NOMO-1 (cell line): Measurements from ENCODE around the gene TSC22D4.
"Not testable (repeated sequence)": the region's sequence is repeated elsewhere in the genome, so short reads cannot be mapped to it uniquely, and the experiment has no call there.

Experiments used
- DNase-seq, 2 experiments: peaks; one replicate each; lab custom pipeline; 2025; ENCODE audit not compliant: unreplicated experiment in 2 of 2; lab: John Stamatoyannopoulos, UW

Gene TSC22D4

DNA sequence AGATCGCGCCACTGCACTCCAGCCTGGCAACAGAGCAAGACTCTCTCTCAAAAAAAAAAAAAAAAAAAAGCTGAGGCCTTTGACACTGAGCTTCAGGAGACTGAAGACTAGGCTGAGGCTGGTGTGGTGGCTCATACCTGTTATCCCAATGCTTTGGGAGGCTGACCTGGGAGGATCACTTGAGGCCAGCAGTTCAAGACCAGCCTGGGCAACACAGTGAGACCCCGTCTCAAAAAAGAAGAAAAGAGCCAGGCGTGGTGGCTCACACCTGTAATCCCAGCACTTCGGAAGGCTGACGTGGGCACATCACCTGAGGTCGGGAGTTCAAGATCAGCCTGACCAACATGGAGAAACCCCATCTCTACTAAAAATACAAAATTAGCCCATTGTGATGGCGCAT is 31.7 kb downstream of the TSC22D4 start:
- DNase-seq, result not testable (repeated sequence)

DNA sequence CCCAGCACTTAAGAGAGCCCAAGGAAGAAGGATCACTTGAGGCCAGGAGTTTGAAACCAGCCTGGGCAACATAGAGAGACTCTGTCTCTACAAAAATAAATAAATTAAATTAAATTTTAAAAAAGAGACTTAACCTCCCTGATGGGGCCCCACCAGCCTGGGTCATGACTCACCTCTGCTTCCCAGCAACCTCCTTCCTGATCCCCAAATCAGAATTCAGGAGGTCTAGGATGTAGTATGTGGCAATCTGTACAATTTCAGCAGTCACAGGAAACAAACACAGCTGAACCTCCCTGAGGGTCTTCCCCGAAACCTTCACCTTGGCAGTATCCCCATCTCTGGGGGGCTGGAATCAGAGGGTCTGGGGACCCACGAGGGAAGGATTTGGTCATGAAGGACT is 33.0 kb downstream of the TSC22D4 start:
- DNase-seq, result no peak

DNA sequence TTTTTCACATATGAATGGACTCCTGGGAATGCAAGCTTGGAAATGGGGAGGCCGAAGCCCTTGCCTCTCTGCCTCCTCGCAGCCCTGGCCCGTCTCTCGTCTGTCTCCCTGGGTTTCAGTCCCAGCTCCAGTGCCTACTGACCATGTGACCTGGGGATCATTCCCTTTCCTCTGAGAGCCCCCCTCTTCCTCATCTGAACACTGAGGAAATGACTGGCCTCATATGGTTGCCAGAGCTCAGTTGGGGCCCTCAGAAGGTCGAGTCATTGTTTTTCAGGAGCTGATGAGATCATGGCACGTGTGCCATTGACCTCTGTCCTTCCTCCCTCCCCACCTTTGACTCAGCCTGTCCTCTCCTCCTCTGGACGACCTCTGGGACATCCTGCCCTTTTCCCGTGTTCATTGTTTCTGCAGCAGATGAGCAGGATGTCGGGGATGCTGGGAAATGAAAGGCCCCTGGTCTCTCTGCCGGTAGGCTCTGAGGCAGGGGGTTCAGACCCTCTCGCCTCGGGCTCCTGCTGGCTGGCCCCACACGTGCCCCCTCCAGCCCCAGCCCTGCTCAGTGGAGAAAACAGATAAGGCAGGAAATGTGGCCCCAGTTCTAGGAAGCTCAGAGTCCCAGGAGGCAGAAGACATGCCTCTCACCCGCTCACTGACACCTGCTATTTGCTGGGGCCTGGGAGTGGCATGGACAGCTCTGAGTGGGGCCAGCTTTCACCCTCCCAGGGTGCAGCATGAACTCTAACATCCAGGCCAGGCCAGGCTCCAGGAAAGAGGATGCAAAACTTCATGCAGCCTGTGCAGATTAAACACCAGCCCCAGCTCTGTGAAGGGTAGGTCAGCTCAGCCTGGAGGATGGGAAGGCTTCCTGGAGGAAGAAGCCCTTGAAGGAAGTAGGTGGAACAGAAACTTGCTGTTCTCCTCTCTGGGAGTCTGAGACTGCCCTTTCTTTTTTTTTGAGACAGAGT is 34.4 kb downstream of the TSC22D4 start:
- peak; percentile 24 to 51 for DNase-seq

DNA sequence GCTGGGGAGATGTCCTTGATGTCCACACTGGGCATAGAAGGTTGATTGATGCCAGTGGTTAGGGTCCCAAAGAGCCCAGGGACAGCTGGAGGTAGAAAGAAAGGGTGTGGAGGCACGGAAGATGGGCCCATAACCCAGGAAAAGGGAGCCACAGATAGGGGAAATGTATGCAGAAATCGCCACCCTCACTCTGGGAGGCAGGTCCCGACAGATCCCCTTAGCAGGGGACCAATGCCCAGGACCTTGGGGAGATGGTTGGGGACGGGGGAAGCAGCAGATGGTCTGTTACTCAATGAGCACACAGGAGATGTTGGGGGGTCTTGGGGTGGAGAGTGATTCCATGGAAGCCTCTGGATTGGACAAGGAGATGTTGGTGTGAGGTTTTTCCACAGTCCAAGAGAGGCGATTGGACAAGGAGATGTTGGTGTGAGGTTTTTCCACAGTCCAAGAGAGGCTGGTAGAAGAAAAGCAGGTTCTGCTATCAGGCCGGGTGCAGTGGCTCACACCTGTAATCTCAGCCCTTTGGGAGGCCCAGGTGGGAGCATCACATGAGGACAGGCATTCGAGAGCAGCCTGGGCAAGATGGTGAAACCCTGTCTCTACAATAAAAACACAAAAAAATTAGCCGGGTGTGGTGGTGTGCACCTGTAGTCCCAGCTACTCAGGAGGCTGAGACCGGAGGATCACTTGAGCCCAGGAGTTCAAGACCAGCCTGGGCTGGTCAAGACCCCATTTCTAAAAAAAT is 35.7 kb downstream of the TSC22D4 start:
- DNase-seq, result no peak

- no peak for DNase-seq
These were observed 37.1 kb downstream of the TSC22D4 start for GRCh38 chr7:100441641-100442535.

GRCh38 chr7:100439244-100439643 is 39.8 kb downstream of the TSC22D4 start:
- DNase-seq, result not testable (repeated sequence)

DNA sequence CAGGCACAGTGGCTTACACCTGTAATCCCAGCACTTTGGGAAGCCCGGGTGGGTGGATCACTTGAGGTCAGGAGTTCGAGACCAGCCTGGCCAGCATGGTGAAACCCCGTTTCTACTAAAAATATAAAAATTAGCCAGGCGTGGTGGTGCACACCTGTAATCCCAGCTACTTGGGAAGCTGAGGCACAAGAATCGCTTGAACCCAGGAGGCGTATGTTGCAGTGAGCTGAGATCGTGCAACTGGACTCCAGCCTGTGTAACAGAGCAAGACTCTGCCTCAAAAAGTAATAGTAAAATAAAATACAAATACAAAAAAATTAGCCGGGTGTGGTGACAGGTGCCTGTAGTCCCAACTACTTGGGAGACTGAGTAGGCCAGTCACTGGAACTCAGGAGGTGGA is 40.3 kb downstream of the TSC22D4 start:
- DNase-seq, result not testable (repeated sequence)

GRCh38 chr7:100438172-100438571 is 40.8 kb downstream of the TSC22D4 start:
- DNase-seq, result no peak

DNA sequence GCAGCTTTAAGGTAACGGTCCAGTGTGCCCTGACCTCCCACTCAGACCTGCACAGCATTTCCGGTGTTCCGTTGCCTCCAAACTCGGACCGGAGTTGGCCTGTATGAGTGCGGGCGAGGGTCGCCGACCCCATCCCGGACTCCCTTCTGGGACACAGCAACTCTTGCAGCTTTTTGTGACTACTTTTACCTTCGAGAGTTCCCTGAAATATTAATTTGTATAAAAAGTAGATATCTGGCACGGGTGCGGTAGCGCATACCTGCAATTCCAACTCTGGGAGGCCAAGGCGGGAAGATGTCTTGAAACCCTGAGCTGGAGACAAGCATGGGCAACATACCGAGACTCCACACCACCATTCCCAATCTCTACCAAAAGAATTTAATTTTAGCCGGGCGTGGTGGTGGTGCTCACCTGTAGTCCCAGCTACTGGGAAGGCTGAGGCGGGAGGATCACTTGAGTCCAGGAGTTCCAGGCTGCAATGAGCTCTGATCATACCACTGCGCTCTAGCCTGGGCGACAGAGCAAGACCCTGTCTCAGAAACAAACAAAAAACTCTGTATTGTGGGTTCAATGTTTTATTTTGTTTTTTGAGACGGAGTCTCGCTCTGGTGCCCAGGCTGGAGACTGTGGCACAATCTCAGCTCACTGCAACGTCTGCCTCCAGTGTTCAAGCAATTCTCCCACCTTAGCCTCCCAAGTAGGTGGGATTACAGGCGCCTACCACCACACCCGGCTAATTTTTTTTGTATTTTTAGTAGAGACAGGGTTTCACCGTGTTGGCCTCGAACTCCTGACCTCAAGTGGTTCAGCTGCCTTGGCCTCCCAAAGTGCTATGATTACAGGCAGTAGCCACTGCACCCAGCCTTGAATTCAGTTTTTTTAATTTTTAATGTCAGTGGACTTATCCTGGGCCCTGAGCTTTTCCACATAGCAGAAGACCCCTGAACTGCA is 41.6 kb downstream of the TSC22D4 start:
- no peak for DNase-seq

GRCh38 chr7:100435401-100436304 is 43.4 kb downstream of the TSC22D4 start:
- peak; percentile 46 to 51 for DNase-seq

DNA sequence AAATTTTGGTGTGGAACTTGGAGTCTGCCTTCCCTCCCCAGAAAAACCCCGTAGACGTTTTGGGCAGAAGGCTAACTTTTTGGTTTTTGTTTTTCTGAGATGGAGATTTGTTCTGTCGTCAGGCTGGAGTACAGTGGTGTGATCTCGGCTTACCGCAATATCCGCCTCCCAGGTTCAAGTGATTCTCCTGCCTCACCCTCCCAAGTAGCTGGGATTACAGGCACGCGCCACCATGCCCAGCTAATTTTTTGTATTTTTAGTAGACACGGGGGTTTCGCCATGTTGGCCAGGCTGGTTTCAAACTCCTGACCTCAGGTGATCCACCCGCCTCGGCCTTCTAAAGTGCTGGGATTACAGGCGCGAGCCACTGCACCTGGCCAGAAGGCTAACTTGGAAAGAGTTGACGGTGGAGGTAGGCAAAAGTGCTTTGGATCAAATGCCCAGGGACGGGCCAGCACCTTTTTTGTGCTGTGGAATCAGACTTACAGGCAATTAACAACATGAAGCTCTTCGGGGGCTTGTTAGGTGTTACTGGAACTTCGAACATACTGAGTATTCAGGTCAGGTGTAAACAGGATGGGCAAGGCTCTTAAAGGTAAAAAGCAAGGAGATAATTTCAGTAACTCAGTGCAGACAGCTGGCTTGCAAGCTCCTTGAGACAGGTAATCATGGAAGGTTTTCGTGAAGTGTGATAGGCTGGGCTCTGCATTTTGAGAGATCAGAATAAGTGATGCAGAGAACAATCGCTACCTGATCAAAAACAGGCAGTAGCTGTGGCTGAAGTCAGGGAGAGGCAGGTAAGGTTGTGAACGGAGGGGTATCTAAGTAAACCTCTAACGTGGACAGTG is 44.5 kb downstream of the TSC22D4 start:
- DNase-seq, result no peak

- DNase-seq, result no peak
These were observed 45.3 kb downstream of the TSC22D4 start for GRCh38 chr7:100433592-100434296.

- no peak for DNase-seq
These were observed 45.8 kb downstream of the TSC22D4 start for GRCh38 chr7:100433276-100433591.

GRCh38 chr7:100432621-100433275 is 46.3 kb downstream of the TSC22D4 start:
- DNase-seq, result no peak

- no peak for DNase-seq
These were observed 47.0 kb downstream of the TSC22D4 start for GRCh38 chr7:100432053-100432452.

DNA sequence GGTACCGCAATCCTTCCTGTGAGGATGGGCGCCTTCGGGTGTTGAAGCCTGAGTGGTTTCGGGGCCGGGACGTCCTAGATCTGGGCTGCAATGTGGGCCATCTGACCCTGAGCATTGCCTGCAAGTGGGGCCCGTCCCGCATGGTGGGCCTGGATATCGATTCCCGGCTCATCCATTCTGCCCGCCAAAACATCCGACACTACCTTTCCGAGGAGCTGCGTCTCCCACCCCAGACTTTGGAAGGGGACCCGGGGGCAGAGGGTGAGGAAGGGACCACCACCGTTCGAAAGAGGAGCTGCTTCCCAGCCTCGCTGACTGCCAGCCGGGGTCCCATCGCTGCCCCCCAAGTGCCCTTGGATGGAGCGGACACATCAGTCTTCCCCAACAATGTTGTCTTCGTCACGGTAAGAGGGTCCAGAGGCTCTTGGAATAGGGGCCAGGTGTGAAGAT is 47.7 kb downstream of the TSC22D4 start:
- DNase-seq, result no peak
